ENCODE data around the gene DDHD1. TPM values are rescaled to one million over a fixed set of nuclear protein-coding genes. Genes with fewer than 3 reads are reported as not detected.
A peak's percentile ranks its signal among the peaks of the same experiment; 100 is the strongest.

DDHD1 gene
- total RNA-seq, 4 donors from 2014 or later: 4.4 to 10.1 (median 6.8) TPM

- in situ Hi-C loops (cut with MboI; ENCODE audit: low sequenced_read_pairs in 4 of 4) (no loop called here), intact Hi-C loops (cut with DNase I; ENCODE audit: low total_unique reads) (no loop called here)
- DNase-seq (no peak), ATAC-seq (no peak)
- H3K9me3 ChIP-seq: no peaks in the 10 kb centered on the region
- H3K36me3 ChIP-seq: no peaks in the 10 kb centered on the region
- no peaks in the 10 kb centered on the region for H3K27me3 ChIP-seq
- H3K27ac ChIP-seq: no peak overlapping the region
- no peak overlapping the region for H3K4me3 ChIP-seq
- TF ChIP-seq CTCF (IDR thresholded peaks at IDR 0.05 in 4 of 5, conservative IDR thresholded peaks at IDR 0.05 in 1 of 5) (no peak), POLR2A (IDR thresholded peaks at IDR 0.05) (no peak)
- no peaks in the 10 kb centered on the region for H3K4me1 ChIP-seq
Observed at GRCh38 chr14:53060046-53060445, 93.1 kb downstream of the DDHD1 start.

- Histone ChIP-seq H3K36me3 (no peaks in the 10 kb centered on the region), H3K27me3 (no peaks in the 10 kb centered on the region), H3K4me3 (no peak overlapping the region), H3K9me3 (no peaks in the 10 kb centered on the region), H3K27ac (no peak overlapping the region), H3K4me1 (no peaks in the 10 kb centered on the region)
- intact Hi-C loops (cut with DNase I; ENCODE audit: low total_unique reads) (loop anchor here (1.0 to 5.0 kb wide), 2 partner anchors 103 to 232 kb away; partner anchors contain the start of gene FERMT2), in situ Hi-C loops (cut with MboI; ENCODE audit: low sequenced_read_pairs in 4 of 4) (loop anchor here in 3 of 4 donors (5.0 to 10.0 kb wide), 3 partner anchors 230 to 240 kb away; no protein-coding TSS in a partner anchor)
- ATAC-seq (peak in 1 of 2 donors; percentile 74), DNase-seq (no peak)
- TF ChIP-seq CTCF (IDR thresholded peaks at IDR 0.05 in 4 of 5, conservative IDR thresholded peaks at IDR 0.05 in 1 of 5) (peak in 4 of 5 experiments; percentile 35 to 72 (median 60)), POLR2A (IDR thresholded peaks at IDR 0.05) (no peak)
Observed at GRCh38 chr14:53055003-53055402, 98.1 kb downstream of the DDHD1 start.

- Histone ChIP-seq H3K27me3 (no peaks in the 10 kb centered on the region), H3K4me3 (no peak overlapping the region), H3K9me3 (no peaks in the 10 kb centered on the region), H3K27ac (no peak overlapping the region), H3K4me1 (no peaks in the 10 kb centered on the region), H3K36me3 (no peaks in the 10 kb centered on the region)
- no peak for DNase-seq
- in situ Hi-C loops (cut with MboI; ENCODE audit: low sequenced_read_pairs in 4 of 4) (loop anchor here in 3 of 4 donors (5.0 to 10.0 kb wide), 3 partner anchors 230 to 240 kb away; no protein-coding TSS in a partner anchor), intact Hi-C loops (cut with DNase I; ENCODE audit: low total_unique reads) (no loop called here)
- TF ChIP-seq POLR2A (IDR thresholded peaks at IDR 0.05) (no peak), CTCF (IDR thresholded peaks at IDR 0.05 in 4 of 5, conservative IDR thresholded peaks at IDR 0.05 in 1 of 5) (no peak)
- ATAC-seq: peak in 1 of 2 donors; percentile 46
Observed at GRCh38 chr14:53054457-53054856, 98.7 kb downstream of the DDHD1 start.

GRCh38 chr14:53048631-53049030 is 104.5 kb downstream of the DDHD1 start:
- no peaks in the 10 kb centered on the region for H3K27me3 ChIP-seq
- H3K4me1 ChIP-seq: no peaks in the 10 kb centered on the region
- H3K27ac ChIP-seq: no peak overlapping the region
- DNase-seq: no peak
- no peak overlapping the region for H3K4me3 ChIP-seq
- no peaks in the 10 kb centered on the region for H3K9me3 ChIP-seq
- H3K36me3 ChIP-seq: no peaks in the 10 kb centered on the region
- intact Hi-C loops (cut with DNase I; ENCODE audit: low total_unique reads) (no loop called here), in situ Hi-C loops (cut with MboI; ENCODE audit: low sequenced_read_pairs in 4 of 4) (no loop called here)
- no peak for ATAC-seq
- TF ChIP-seq POLR2A (IDR thresholded peaks at IDR 0.05): no peak
- TF ChIP-seq CTCF (IDR thresholded peaks at IDR 0.05 in 4 of 5, conservative IDR thresholded peaks at IDR 0.05 in 1 of 5): no peak
